Large intestine (tissue), 3 donors: ENCODE results near the gene C10orf62. TPM values are rescaled to one million over a fixed set of nuclear protein-coding genes. Genes with fewer than 3 reads are reported as not detected.
"Not testable (repeated sequence)": the region's sequence is repeated elsewhere in the genome, so short reads cannot be mapped to it uniquely, and the experiment has no call there.

ENCODE experiments used
- DNase-seq, 2 donors: peaks; one replicate each; pipeline versions ENCODE4 v3.0.0 to v3.0.0-alpha.2; 2013
- H3K27ac ChIP-seq: one replicate; pipeline ENCODE4 v1.5.1; 2013; ENCODE audit warnings: low read length
- H3K27me3 ChIP-seq: 2 replicates; pipeline ENCODE4 v1.6.1; 2013; ENCODE audit warnings: low read length; ENCODE audit not compliant: control insufficient read depth, insufficient read depth
- H3K36me3 ChIP-seq: 2 replicates; pipeline ENCODE4 v1.6.1; 2013; ENCODE audit warnings: low read length; ENCODE audit not compliant: control insufficient read depth, insufficient read depth
- H3K4me1 ChIP-seq: one replicate; pipeline ENCODE4 v1.6.1; 2013; ENCODE audit warnings: low read length; ENCODE audit not compliant: control insufficient read depth, insufficient read depth
- H3K4me3 ChIP-seq: one replicate; pipeline ENCODE4 v1.5.1; 2013; ENCODE audit warnings: low read length
- H3K9me3 ChIP-seq: one replicate; pipeline ENCODE4 v1.6.1; 2013; ENCODE audit warnings: mild to moderate bottlenecking, low read depth, low read length, moderate library complexity; ENCODE audit not compliant: control insufficient read depth
- WGBS: methylation state at CpG from one replicate; pipeline ENCODE4 v1.1.5; 2013; ENCODE audit warnings: low lambda C conversion rate; ENCODE audit not compliant: insufficient coverage; 5-methylcytosine and 5-hydroxymethylcytosine counted together
- polyA plus RNA-seq: library from polyadenylated mRNA; unstranded; fragments of 120-200 nt; gene quantifications from one replicate; pipeline ENCODE4 v1.2.1, GENCODE V29; 2013

Gene C10orf62
- polyA plus RNA-seq, 1 donor: 0.09 TPM

GRCh38 chr10:97575127-97575668 lies 14.3 kb upstream of the C10orf62 start:
- Histone ChIP-seq H3K4me3 (no peak overlapping the region), H3K9me3 (no peaks in the 10 kb centered on the region), H3K4me1 (peaks cover 5% of the 10 kb centered on the region), H3K27ac (no peak overlapping the region), H3K27me3 (peaks cover 12% of the 10 kb centered on the region), H3K36me3 (no peaks in the 10 kb centered on the region)
- peak in 1 of 2 donors; percentile 47 for DNase-seq
- WGBS: no CpG with 5 or more reads among the region's 6 CpGs

GRCh38 chr10:97576487-97576886 lies 13.0 kb upstream of the C10orf62 start:
- not testable (repeated sequence) for H3K9me3 ChIP-seq, H3K27ac ChIP-seq, DNase-seq, H3K36me3 ChIP-seq, H3K4me1 ChIP-seq, H3K4me3 ChIP-seq
- peaks cover 12% of the 10 kb centered on the region for H3K27me3 ChIP-seq
- no CpG with 5 or more reads among the region's 5 CpGs for WGBS

GRCh38 chr10:97577701-97578100 lies 11.8 kb upstream of the C10orf62 start:
- no peak for DNase-seq
- H3K36me3 ChIP-seq: no peaks in the 10 kb centered on the region
- peaks cover 12% of the 10 kb centered on the region for H3K27me3 ChIP-seq
- no peak overlapping the region for H3K27ac ChIP-seq
- no peaks in the 10 kb centered on the region for H3K9me3 ChIP-seq
- H3K4me3 ChIP-seq: no peak overlapping the region
- H3K4me1 ChIP-seq: no peaks in the 10 kb centered on the region
- WGBS: no CpG with 5 or more reads among the region's 9 CpGs

GRCh38 chr10:97578171-97578844 lies 11.2 kb upstream of the C10orf62 start:
- Histone ChIP-seq H3K4me3 (no peak overlapping the region), H3K36me3 (no peaks in the 10 kb centered on the region)
- WGBS: no CpG with 5 or more reads among the region's 40 CpGs

GRCh38 chr10:97580421-97581367 lies 8.8 kb upstream of the C10orf62 start:
- H3K4me3 ChIP-seq: no peak overlapping the region
- H3K36me3 ChIP-seq: no peaks in the 10 kb centered on the region
- H3K27me3 ChIP-seq: peaks cover 12% of the 10 kb centered on the region
- H3K27ac ChIP-seq: no peak overlapping the region
- H3K4me1 ChIP-seq: peaks cover 6% of the 10 kb centered on the region
- DNase-seq: no peak
- WGBS: no CpG with 5 or more reads among the region's 9 CpGs
- no peaks in the 10 kb centered on the region for H3K9me3 ChIP-seq

More at GRCh38 chr10:97578171-97578844, 11.2 kb upstream of the C10orf62 start:
- H3K9me3 ChIP-seq: no peaks in the 10 kb centered on the region
- H3K27ac ChIP-seq: no peak overlapping the region
- H3K27me3 ChIP-seq: peaks cover 12% of the 10 kb centered on the region
- H3K4me1 ChIP-seq: no peaks in the 10 kb centered on the region
- no peak for DNase-seq

GRCh38 chr10:97582169-97582568 lies 7.4 kb upstream of the C10orf62 start:
- H3K27me3 ChIP-seq: peaks cover 12% of the 10 kb centered on the region
- no peak for DNase-seq
- peaks cover 6% of the 10 kb centered on the region for H3K4me1 ChIP-seq
- no peak overlapping the region for H3K27ac ChIP-seq
- H3K9me3 ChIP-seq: no peaks in the 10 kb centered on the region
- H3K36me3 ChIP-seq: no peaks in the 10 kb centered on the region
- WGBS: no CpG with 5 or more reads among the region's 8 CpGs
- H3K4me3 ChIP-seq: no peak overlapping the region

- peaks cover 4% of the 10 kb centered on the region for H3K27me3 ChIP-seq
- peak overlapping the region; percentile 11 for H3K27ac ChIP-seq
- H3K9me3 ChIP-seq: no peaks in the 10 kb centered on the region
- peaks cover 6% of the 10 kb centered on the region for H3K4me1 ChIP-seq
- no peak for DNase-seq
- no peak overlapping the region for H3K4me3 ChIP-seq
- WGBS: no CpG with 5 or more reads among the region's 13 CpGs
- H3K36me3 ChIP-seq: no peaks in the 10 kb centered on the region
Measured at GRCh38 chr10:97583476-97583875, 6.0 kb upstream of the C10orf62 start.

- H3K4me3 ChIP-seq: no peak within 1 kb of the TSS
Measured at GRCh38 chr10:97584060-97584797, 5.3 kb upstream of the C10orf62 start, which contains the start of gene HOGA1. TSS of gene HOGA1 (plus strand) at chr10:97584389. CDS start at chr10:97584704, 315 bp downstream.

GRCh38 chr10:97584798-97585438 lies 4.6 kb upstream of the C10orf62 start:
- Histone ChIP-seq H3K4me3 (no peak overlapping the region), H3K9me3 (no peaks in the 10 kb centered on the region), H3K4me1 (peaks cover 13% of the 10 kb centered on the region), H3K36me3 (no peaks in the 10 kb centered on the region), H3K27ac (no peak overlapping the region), H3K27me3 (no peaks in the 10 kb centered on the region)
- no peak for DNase-seq
- 60% methylated on average over 1 of the region's 5 CpGs for WGBS

More at GRCh38 chr10:97584060-97584797, 5.3 kb upstream of the C10orf62 start, which contains the start of gene HOGA1:
- Histone ChIP-seq H3K27ac (peak within 1 kb of the TSS; percentile 11), H3K27me3 (no peaks in the 10 kb centered on the region), H3K4me1 (peaks cover 11% of the 10 kb centered on the region), H3K9me3 (no peaks in the 10 kb centered on the region), H3K36me3 (no peaks in the 10 kb centered on the region)
- WGBS: no CpG with 5 or more reads among the region's 5 CpGs
- peak; percentile 66 to 74 for DNase-seq
